Measurements from ENCODE around the gene TNFRSF6B.

The TNFRSF6B gene

DNA sequence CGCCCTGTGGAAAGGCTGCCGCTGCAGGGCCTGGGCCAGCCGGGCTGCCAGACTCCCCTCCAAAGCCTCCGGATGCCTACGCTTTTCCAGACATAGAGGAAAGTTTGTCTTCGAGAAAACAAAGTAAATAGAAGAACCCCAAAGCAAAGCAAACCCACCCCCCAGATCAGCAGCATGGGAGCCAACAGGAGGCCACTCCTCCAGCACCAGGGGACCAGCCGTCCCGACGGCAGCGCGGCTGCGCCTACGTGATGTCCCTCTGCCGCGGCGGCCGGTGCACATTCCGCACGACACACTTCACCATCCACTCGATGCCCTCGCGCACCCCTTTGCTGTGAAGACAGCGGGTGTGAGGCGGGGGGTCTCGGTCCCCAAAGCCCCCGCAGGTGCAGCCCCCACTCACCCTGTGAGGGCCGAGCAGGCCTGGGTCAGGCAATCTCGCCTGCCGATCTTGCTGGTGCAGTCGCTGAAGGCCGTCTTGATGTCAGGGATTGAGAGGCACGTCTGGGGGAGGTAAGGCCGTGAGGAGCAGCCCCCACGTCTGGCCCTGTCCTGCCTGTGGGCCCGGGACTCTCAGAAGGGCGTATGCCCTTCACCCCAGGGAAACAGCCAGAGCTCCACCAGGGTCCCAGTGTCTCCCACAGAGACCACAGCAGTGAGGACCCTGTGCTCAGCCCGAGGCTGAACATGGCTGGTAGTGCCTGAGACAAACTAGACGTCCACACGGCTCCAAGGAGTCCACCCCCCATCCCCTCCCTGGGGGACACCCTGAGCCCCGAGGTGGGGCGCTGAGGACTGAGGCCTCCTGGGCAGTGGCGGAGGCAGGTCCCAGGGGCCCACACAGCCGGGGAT lies 4.0 kb downstream of the TNFRSF6B start:
- no peak for DNase-seq (ENCODE audit: low read depth)
- TF ChIP-seq, protein P1, sequence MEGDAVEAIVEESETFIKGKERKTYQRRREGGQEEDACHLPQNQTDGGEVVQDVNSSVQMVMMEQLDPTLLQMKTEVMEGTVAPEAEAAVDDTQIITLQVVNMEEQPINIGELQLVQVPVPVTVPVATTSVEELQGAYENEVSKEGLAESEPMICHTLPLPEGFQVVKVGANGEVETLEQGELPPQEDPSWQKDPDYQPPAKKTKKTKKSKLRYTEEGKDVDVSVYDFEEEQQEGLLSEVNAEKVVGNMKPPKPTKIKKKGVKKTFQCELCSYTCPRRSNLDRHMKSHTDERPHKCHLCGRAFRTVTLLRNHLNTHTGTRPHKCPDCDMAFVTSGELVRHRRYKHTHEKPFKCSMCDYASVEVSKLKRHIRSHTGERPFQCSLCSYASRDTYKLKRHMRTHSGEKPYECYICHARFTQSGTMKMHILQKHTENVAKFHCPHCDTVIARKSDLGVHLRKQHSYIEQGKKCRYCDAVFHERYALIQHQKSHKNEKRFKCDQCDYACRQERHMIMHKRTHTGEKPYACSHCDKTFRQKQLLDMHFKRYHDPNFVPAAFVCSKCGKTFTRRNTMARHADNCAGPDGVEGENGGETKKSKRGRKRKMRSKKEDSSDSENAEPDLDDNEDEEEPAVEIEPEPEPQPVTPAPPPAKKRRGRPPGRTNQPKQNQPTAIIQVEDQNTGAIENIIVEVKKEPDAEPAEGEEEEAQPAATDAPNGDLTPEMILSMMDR (conservative IDR thresholded peaks at IDR 0.05; ENCODE audit: low read length) = no peak
- H3K4me3 ChIP-seq (ENCODE audit: low read length) = no peak overlapping the region

DNA sequence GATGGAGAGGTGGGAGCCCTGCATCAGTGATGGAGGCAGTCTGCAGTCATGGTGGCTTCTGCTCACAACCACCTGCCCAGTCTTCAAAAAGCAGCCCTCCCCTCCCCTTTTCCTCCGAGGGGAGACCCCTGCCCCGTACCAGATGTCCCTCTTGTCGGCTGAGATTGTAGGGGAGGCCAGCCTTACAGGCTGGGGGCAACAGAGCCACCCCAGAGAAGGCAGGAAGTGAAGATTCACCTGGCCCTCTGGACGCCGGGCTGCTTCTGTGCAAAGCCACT lies 4.5 kb downstream of the TNFRSF6B start:
- TF ChIP-seq, protein P1 (conservative IDR thresholded peaks at IDR 0.05; ENCODE audit: low read length) = no peak
- DNase-seq (ENCODE audit: low read depth) = no peak
- no peak overlapping the region for H3K4me3 ChIP-seq (ENCODE audit: low read length)

DNA sequence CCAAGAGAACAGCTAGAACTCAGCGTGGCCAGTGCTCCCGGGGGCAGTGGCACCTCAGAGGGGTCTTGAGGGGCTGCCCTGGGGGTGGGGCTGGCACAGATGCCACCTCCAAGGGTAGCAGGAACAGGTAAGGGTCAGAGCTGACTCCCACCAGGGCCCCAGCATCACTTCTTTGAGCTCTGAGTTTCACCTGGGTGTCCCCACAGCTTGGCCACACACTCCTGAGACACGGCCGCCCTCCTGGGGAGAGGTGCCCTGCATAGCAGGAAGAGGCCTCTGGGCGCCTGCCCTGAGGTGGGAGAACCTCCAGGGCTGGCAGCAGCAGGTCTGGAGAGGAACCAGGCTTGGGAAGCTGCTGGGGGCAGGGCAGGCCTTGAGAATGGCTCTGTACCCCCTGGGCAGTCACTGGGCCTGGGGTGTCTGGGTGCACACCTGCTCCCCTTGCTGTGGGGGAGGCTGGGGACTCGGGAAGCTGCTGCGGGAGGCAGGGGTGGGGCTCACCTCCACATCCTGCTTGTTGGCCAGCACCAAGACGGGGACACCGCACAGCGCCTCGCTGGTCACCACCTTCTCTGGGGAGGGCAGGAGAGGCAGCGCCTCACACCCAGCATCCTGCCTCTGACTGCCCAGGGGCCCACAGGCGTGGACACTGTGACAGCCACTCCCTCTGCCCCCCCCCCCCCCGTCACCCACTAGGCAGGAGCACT lies 5.0 kb downstream of the TNFRSF6B start:
- TF ChIP-seq, protein P1 (conservative IDR thresholded peaks at IDR 0.05; ENCODE audit: low read length) = no peak
- DNase-seq (ENCODE audit: low read depth) = no peak
- no peak overlapping the region for H3K4me3 ChIP-seq (ENCODE audit: low read length)

DNA sequence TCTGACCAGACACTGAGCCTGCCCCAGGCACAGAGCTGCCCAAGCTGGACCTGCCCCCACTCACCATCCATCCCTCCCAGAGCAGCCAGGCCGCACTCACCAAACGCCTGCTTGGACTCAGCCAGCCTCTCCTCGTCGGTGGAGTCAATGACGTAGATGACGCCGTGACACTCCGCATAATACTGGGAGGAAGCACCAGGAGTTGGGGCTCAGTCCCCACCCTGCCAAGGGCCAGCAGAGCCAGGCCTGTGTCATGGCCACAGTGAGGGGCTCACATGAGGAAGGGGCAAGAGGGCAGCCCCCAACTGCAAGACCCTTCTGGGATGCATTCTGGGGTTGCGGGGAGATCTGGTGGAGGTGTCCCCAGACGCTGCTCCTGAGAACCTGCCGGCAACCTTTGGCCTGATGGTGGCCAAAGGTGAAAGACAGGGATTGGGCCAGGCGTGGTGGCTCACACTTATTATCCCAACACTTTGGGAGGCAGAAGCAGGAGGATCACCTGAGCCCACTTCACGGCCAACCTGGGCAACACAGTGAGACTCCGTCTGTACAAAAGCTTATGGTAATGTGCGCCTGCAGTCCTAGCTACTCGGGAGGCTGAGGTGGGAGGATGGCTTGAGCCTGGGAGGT lies 5.7 kb downstream of the TNFRSF6B start:
- DNase-seq (ENCODE audit: low read depth) = no peak
- no peak overlapping the region for H3K4me3 ChIP-seq (ENCODE audit: low read length)
- TF ChIP-seq, protein P1 (conservative IDR thresholded peaks at IDR 0.05; ENCODE audit: low read length) = no peak

DNA sequence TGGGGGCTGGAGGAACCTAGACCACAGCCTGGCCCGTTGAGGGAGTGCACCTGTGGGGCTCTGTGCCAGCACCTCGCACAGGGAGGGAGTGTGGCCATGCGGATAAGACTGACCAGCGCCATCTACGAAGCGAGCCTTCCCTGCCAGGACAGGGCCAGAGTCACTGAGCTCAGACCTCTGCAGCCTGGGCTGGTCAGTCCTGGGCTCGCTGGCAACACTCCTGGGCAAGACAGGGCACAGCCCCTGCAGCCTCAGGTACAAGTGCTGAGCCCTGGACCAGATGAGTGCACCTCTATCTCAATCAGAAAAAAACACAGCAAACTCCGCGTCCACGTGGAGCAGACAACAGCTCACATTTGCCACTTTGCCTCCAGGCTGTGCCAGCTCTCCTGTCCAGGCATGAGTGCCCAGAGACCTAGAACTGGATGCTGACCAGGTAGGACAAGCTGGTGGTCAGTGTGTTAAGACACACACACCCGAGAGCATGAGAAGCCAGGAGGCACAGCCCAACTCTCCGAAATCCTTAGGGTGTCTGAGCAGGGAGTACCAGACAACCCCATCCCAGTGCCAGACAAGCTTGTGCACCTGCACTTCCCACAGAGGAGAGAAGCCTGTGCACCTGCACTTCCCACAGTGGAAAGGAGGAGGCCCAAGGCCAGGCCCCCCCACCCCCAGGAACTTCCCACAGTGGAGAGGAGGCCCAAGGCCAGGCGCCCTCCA lies 6.5 kb downstream of the TNFRSF6B start:
- no peak overlapping the region for H3K4me3 ChIP-seq (ENCODE audit: low read length)
- DNase-seq (ENCODE audit: low read depth) = no peak
- TF ChIP-seq, protein P1 (conservative IDR thresholded peaks at IDR 0.05; ENCODE audit: low read length) = no peak

DNA sequence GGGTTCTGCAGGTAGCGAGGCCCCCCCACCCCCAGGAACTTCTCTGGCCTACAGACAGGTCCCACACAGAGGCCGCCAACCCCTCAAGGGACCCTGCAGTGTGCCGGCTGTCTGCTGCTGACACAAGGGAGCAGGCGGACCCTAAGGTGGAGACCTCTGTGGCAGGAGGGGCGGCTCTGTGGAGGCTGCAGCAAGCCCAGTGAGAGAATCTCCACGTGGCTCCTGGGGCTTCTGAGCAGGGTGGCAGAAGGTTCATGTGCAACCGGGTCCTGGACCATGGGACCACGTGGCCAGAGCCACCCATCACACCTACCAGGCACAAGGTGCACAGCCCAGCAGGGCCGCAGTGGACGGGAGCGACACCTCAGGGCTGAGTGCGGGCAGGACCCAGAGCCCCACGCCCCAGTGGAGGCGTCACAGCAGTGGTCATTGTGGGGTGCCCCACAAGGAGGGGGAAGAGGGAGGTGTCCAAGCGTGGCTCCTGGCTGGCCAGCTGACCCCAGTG lies 7.1 kb downstream of the TNFRSF6B start:
- TF ChIP-seq, protein P1 (conservative IDR thresholded peaks at IDR 0.05; ENCODE audit: low read length) = no peak
- no peak for DNase-seq (ENCODE audit: low read depth)
- no peak overlapping the region for H3K4me3 ChIP-seq (ENCODE audit: low read length)
